GM20000 (cell line): ENCODE results near the gene PRLH.

Experiments used
- DNase-seq: peaks from one replicate; pipeline ENCODE4 v3.0.0; 2012; ENCODE audit warnings: low spot score
- TF ChIP-seq, protein P1 (sequence below): IDR thresholded peaks from 2 replicates; pipeline ENCODE4 v1.5.1; 2012; ENCODE audit warnings: mild to moderate bottlenecking, control low read depth; ENCODE audit errors: extremely low read depth, missing control alignments

PRLH gene

DNA sequence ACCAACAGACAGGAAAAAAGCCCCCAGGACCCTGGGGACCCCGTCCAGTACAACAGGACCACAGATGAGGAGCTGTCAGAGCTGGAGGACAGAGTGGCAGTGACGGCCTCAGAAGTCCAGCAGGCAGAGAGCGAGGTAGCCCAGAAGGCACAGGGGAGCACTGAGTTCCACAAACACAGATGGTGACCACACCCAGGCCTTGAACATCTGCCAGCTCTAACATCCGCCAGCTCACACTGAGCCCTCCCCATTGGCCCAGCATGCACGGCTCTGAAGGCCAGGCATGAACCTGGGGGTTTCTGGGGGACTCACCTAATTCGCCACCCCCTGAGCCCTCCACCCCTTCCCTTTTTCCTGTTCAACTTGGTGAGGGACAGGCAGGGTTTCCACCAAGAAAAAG is 25.6 kb upstream of the PRLH start:
- TF ChIP-seq, protein P1, sequence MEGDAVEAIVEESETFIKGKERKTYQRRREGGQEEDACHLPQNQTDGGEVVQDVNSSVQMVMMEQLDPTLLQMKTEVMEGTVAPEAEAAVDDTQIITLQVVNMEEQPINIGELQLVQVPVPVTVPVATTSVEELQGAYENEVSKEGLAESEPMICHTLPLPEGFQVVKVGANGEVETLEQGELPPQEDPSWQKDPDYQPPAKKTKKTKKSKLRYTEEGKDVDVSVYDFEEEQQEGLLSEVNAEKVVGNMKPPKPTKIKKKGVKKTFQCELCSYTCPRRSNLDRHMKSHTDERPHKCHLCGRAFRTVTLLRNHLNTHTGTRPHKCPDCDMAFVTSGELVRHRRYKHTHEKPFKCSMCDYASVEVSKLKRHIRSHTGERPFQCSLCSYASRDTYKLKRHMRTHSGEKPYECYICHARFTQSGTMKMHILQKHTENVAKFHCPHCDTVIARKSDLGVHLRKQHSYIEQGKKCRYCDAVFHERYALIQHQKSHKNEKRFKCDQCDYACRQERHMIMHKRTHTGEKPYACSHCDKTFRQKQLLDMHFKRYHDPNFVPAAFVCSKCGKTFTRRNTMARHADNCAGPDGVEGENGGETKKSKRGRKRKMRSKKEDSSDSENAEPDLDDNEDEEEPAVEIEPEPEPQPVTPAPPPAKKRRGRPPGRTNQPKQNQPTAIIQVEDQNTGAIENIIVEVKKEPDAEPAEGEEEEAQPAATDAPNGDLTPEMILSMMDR = no peak
- DNase-seq = no peak

- no peak for DNase-seq
- TF ChIP-seq, protein P1 = no peak
Observed at GRCh38 chr2:237541243-237541642, 25.1 kb upstream of the PRLH start.

DNA sequence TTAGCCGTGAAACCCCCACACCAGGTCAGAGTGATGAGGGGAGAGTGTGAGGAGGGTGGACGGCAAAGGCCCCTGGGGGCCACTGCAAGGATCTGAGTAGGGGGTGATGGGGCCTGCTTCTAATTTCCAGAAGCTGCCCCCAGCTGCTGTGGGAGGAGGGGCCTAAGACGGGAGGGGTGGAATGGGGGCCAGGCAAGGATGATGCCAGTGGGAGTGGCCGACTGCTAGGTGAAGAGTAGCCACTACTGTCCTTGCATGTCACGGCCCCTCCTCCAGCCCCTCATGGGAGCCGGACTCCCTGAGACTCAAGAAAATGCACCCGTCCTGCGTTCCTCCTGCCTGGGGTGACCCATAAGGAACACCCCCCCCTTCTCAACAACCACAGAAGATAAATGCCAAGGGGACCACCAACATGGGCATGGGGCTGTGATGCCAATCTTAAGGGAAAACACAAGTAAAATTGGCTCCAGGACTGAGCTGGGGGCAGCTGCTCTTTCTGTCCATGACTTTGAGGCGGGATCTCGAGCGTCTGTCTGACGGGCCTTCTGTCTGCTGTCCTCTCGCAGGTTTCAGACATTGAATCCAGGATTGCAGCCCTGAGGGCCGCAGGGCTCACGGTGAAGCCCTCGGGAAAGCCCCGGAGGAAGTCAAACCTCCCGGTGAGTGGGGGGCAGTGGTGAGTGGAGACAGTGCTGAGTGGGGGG is 24.2 kb upstream of the PRLH start:
- DNase-seq = no peak
- TF ChIP-seq, protein P1 = no peak

DNA sequence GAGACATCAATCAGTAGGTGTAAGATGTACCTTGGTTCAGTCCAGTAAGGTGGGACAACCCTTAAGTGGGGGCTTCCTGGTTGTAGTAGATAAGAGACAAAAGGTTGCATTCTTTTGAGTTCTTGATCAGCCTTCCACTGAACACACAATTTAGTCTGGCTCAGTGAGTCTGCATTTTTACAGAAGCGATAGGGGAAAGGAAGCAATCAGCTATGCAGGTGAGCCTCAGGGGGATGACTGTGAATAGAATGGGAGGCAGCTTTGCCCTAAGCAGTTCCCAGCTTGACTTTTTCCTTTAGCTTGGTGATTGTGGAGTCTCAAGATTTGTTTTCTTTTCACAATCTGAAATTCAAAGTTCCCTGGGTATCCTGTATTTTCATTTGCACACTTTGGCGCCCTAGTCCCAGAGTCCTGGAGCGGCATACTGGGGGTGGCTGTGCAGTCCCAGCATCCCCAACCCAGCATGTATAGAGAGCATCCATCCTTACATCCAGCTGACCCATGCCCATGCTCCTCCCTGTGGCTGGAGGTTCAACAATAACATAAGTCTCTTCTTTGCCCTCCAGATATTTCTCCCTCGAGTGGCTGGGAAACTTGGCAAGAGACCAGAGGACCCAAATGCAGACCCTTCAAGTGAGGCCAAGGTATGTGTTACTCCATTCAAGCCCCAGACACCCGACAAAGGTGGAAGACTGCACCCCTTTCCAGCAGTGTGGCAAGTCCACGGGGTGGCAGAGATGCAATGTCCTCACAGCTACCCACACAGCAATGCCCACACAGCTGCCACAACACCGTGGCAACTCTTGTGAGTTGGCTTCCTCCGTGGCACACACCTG is 20.1 kb upstream of the PRLH start:
- TF ChIP-seq, protein P1 = no peak
- no peak for DNase-seq

DNA sequence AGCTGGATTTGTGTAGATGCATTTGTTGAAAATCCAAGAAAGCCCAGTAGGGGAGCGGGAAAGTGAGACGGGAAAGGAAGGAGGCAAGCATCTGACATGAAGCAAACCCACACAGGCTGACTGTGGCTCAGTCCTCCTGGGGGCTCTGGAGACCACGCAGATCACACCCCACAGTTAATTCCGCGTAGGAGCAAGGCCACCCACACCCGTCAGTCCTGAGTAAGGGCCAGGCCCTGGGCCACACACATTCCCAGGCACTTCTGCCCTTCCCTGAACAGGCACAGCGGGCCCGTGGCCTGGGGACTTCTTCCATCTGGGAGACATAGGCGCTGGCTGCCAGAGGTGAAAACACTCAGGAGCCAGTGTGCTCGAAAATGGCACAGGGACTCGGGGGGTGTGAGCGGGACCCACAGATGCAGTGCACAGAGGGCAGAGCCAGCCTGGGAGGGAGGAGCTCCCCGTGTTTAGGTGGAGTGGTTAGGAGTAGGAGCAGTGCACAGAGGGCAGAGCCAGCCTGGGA is 19.4 kb upstream of the PRLH start:
- no peak for DNase-seq

DNA sequence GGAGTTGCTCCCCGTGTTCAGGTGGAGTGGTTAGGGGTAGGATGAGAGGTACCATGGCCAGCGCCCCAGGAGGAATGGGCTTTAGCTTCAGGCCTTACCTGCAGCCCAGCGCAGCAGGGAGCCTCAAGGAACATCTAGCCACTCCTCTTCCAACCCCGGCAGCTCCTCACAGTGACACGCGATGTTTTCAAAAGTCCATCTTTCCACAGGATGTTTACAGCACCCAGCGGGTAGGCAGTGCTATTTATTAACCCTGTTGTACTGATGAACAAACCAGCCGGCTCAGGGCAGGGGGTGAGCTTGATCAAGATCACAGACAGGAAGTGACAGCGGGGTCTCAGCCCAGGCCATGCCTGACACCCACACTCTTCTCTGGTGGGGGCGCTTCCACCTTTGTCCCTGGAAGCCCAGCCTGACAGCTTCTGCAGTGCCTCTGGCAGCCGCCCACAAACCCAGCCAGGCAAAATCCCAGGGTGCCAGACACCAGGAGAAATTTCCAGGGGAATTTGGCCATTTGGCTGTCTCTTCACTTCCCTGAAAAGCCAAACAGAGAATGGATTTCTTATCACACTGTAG is 18.4 kb upstream of the PRLH start:
- TF ChIP-seq, protein P1 = no peak
- DNase-seq = no peak

More for the DNA sequence above, 19.4 kb upstream of the PRLH start:
- TF ChIP-seq, protein P1 = no peak

DNA sequence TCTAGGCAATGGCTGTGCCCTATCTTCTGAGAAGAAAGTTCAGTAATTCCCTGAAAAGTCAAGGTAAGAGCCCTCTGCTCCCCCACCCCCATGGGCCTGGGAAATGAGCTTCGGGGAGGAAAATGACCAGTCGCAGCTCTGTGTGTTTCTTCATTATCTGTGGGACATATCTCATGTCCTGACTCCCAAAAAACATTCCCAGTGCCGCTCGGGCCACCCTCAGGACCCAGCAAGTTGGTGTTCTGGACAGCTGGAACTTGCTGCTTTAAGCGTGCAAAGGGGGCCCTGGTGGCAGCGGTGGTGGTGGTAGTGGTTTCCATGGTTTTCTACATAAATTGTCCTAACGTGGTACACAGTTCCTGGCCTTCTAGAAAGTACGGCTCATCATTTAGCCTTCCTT is 17.2 kb upstream of the PRLH start:
- TF ChIP-seq, protein P1 = no peak
- DNase-seq = no peak
